Lower lobe of right lung (tissue), 2 donors: ENCODE data around the gene TRIM4. TPM values are rescaled to one million over a fixed set of nuclear protein-coding genes. Genes with fewer than 3 reads are reported as not detected.
A peak's percentile ranks its signal among the peaks of the same experiment; 100 is the strongest.
"Not testable (repeated sequence)": the region's sequence is repeated elsewhere in the genome, so short reads cannot be mapped to it uniquely, and the experiment has no call there.

ENCODE experiments used
- ATAC-seq, 2 donors: fragments of 200-7000 bp; cut with Tn5 transposase; one replicate each; pipeline ENCODE4 v1.9.1; 2020 to 2022; ENCODE audit warnings: mild to moderate bottlenecking in 2 of 2, moderate library complexity in 2 of 2
- DNase-seq: peaks from one replicate; pipeline ENCODE4 v3.0.0-alpha.2; 2020
- H3K27ac ChIP-seq: fragments of 200-600 bp; one replicate; pipeline ENCODE4 v1.8.0; 2022
- H3K27me3 ChIP-seq: fragments of 200-600 bp; one replicate; pipeline ENCODE4 v1.8.0; 2022; ENCODE audit warnings: low read depth
- H3K36me3 ChIP-seq: fragments of 200-600 bp; one replicate; pipeline ENCODE4 v1.8.0; 2022; ENCODE audit warnings: mild to moderate bottlenecking
- H3K4me1 ChIP-seq: fragments of 200-600 bp; one replicate; pipeline ENCODE4 v1.8.0; 2022
- H3K4me3 ChIP-seq: fragments of 200-600 bp; one replicate; pipeline ENCODE4 v1.8.0; 2022; ENCODE audit warnings: mild to moderate bottlenecking
- H3K9me3 ChIP-seq: fragments of 200-600 bp; one replicate; pipeline ENCODE4 v1.8.0; 2022
- intact Hi-C: fragments of 100-400 bp; cut with DNase I; formaldehyde crosslinking; loops from one replicate; pipeline ENCODE4 v1.11.0; 2022
- long read RNA-seq: library from polyadenylated mRNA; unstranded; transcript quantifications from one replicate; pipeline ENCODE4 v2.0.0, GENCODE V29; 2021
- total RNA-seq: library from RNA; stranded (reverse); fragmentation: NEBNext Ultra II Directional; extraction: Animal tissue kit (Norgen Biotek cat#: 25700); gene quantifications from one replicate; pipeline ENCODE4 v1.2.1, GENCODE V29; 2021
- TF ChIP-seq, protein P1 (sequence below): fragments of 200-600 bp; IDR thresholded peaks from one replicate; pipeline ENCODE4 v1.8.0; 2022; ENCODE audit warnings: antibody characterized with exemption, mild to moderate bottlenecking
- donor health status: DM: no; HTN: yes; CAD: no; lungs with severe emphysema.

TRIM4 gene, protein sequence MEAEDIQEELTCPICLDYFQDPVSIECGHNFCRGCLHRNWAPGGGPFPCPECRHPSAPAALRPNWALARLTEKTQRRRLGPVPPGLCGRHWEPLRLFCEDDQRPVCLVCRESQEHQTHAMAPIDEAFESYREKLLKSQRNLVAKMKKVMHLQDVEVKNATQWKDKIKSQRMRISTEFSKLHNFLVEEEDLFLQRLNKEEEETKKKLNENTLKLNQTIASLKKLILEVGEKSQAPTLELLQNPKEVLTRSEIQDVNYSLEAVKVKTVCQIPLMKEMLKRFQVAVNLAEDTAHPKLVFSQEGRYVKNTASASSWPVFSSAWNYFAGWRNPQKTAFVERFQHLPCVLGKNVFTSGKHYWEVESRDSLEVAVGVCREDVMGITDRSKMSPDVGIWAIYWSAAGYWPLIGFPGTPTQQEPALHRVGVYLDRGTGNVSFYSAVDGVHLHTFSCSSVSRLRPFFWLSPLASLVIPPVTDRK
- 39.0 TPM for total RNA-seq
- long read RNA-seq, transcript TRIM4-201 (6 exons, 3,374 nt), result major isoform, 68 of 89 reads
- long read RNA-seq, partial matches to known transcripts, result 3 of 89 reads
- long read RNA-seq, other reads (novel, unspliced or antisense), result 14 of 89 reads

DNA sequence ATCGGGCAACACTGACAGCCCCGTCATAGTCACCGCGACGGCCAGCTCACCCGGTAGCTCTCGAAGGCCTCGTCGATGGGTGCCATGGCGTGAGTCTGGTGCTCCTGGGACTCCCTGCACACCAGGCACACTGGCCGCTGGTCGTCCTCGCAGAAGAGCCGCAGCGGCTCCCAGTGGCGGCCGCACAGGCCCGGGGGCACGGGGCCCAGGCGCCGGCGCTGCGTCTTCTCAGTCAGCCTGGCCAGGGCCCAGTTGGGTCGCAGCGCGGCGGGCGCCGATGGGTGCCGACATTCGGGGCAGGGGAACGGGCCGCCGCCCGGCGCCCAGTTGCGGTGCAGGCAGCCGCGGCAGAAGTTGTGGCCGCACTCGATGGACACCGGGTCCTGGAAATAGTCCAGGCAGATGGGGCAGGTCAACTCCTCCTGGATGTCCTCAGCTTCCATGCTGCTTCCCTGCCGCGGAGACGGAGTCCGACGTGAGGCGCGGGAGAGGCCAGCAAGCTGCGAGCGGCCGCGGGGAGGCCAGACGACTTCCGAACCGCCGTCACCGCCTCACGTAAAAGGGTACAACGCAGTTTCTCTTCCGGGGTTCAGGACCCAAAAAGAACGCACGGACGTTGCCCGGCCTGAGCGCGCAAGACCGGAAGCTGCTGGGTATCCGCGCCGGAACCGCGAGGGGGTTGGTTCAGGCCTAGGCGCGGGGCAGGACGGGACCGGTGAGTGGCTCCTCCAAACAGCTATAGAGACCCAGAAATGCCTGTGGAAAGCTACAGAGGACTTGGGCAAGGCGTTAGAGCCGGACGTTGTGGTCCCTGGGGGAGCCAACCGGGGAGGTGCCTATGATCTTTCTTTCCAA, at the start of gene TRIM4:
TSS of gene TRIM4 (minus strand) at position 572 of the 855 bp plus-strand sequence. CDS start at position 443, 129 bp downstream.
- intact Hi-C loops, result no loop called here
- DNase-seq (peak; percentile 95), ATAC-seq (peak; percentile 99 to 100)
- Histone ChIP-seq H3K4me1 (peaks cover 44% of the 10 kb centered on the region), H3K36me3 (peaks cover 28% of the 10 kb centered on the region), H3K4me3 (peak within 1 kb of the TSS; percentile 91), H3K27me3 (no peaks in the 10 kb centered on the region), H3K27ac (peak within 1 kb of the TSS; percentile 98), H3K9me3 (no peaks in the 10 kb centered on the region)
- TF ChIP-seq, protein P1, sequence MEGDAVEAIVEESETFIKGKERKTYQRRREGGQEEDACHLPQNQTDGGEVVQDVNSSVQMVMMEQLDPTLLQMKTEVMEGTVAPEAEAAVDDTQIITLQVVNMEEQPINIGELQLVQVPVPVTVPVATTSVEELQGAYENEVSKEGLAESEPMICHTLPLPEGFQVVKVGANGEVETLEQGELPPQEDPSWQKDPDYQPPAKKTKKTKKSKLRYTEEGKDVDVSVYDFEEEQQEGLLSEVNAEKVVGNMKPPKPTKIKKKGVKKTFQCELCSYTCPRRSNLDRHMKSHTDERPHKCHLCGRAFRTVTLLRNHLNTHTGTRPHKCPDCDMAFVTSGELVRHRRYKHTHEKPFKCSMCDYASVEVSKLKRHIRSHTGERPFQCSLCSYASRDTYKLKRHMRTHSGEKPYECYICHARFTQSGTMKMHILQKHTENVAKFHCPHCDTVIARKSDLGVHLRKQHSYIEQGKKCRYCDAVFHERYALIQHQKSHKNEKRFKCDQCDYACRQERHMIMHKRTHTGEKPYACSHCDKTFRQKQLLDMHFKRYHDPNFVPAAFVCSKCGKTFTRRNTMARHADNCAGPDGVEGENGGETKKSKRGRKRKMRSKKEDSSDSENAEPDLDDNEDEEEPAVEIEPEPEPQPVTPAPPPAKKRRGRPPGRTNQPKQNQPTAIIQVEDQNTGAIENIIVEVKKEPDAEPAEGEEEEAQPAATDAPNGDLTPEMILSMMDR, result peak; percentile 36

DNA sequence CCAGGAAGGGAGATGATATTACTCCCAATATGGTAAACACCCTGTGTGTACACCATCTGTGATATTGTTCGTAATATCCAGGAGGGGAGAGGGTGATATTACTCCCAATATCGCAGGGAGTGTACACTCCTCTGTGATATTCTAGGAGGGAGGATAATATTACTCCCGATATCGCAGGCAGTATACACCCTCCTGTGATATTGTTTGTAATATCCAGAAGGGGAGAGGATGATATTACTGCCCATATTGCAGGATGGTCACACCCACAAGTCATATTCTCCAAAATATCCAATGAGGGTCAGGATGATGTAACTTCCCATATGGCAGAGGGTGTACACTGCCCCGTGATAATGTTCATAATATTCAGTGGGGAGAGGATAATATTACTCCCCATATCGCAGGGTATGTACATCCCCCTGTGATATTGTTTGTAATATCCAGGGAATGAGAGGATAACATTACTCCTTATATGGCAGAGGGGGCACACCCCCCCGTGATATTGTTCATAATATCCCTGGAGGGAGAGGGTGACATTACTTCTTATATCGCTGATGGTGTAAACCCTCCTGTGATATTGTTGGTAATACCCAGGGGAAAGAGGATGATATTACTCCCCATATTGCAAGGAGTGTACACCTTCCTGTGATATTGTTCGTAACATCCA, 39.4 kb upstream of the TRIM4 start:
- DNase-seq (no peak), ATAC-seq (no peak)
- Histone ChIP-seq H3K27me3 (peaks cover 33% of the 10 kb centered on the region), H3K36me3 (no peaks in the 10 kb centered on the region), H3K9me3 (no peaks in the 10 kb centered on the region), H3K4me1 (no peaks in the 10 kb centered on the region), H3K27ac (no peak overlapping the region), H3K4me3 (no peak overlapping the region)
- TF ChIP-seq, protein P1, result no peak
- intact Hi-C loops, result no loop called here

DNA sequence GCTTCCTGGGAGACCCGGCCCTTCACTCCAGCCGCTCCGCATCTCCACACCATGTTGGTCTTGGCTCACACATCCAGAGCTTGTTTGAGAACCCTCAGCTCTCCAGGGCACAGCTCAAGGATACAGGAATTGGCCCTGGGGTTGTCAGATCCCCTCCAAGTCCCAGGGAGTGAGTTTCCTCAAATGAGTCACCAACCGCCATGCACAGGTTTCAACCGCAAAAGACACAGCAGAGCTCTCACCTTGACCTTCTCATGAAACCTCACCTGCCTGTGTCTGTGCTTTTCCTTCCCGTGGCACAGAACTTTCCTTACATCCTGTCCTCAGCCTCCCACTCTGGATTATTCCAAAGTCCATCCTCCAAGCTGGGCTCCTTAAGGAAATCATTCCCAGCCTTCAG, 35.9 kb upstream of the TRIM4 start:
- Histone ChIP-seq H3K27ac (no peak overlapping the region), H3K9me3 (no peaks in the 10 kb centered on the region), H3K4me1 (peaks cover 7% of the 10 kb centered on the region), H3K27me3 (peaks cover 3% of the 10 kb centered on the region), H3K4me3 (no peak overlapping the region), H3K36me3 (no peaks in the 10 kb centered on the region)
- intact Hi-C loops, result no loop called here
- DNase-seq (no peak), ATAC-seq (peak in 1 of 2 donors; percentile 15)
- TF ChIP-seq, protein P1, result no peak

DNA sequence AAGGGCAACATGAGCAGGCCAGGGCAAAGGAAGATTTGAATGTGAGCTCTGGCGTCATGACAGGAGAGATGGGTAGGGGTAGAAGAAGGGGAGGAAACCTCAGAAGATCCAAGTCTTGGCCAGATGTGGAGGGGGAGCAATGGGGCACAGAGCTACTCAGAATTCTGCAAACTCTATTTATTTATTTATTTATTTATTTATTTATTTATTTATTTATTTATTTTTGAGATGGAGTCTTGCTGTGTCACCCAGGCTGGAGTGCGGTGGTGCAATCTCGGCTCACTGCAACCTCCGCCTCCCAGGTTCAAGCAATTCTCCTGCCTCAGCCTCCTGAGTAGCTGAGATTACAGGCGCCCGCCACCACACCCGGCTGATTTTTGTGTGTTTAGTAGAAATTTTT, 35.3 kb upstream of the TRIM4 start:
- H3K36me3 ChIP-seq, H3K4me1 ChIP-seq, H3K9me3 ChIP-seq, ATAC-seq, H3K27me3 ChIP-seq, intact Hi-C loops, H3K27ac ChIP-seq, H3K4me3 ChIP-seq, DNase-seq: not testable (repeated sequence)

DNA sequence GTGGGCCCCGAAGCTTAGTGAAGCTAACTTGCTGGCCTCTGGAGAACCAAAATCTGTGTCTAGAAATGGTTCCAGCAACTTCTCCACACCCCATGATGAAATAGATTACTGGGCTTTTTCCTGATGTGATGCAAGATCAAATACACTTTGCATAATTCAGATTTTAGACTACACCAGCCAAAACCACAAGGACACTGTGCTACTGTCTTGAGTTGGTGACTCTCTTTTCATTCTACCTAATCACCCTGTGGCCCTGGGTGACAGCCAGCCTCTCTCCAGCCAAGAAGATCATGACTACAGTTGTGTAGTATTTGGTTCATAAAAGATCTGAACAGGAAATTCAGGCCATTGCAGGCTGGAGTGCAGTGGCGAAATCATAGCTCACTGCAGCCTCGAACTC, 34.3 kb upstream of the TRIM4 start:
- no peak overlapping the region for H3K4me3 ChIP-seq
- ATAC-seq (peak; percentile 91 to 95), DNase-seq (peak; percentile 87)

DNA sequence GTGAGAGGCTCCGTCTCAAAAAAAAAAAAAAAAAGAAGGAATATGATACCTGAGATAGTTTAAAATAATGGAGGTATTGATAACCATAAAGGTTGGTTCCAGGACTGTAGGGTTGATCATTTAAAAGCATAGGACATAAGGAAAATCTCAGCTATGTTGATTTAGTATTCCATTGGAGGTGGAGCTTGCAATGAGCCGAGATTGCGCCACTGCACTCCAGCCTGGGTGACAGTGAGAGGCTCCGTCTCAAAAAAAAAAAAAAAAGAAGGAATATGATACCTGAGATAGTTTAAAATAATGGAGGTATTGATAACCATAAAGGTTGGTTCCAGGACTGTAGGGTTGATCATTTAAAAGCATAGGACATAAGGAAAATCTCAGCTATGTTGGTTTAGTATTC, 33.3 kb upstream of the TRIM4 start:
- H3K27me3 ChIP-seq, H3K4me3 ChIP-seq, H3K4me1 ChIP-seq, H3K9me3 ChIP-seq, intact Hi-C loops, H3K36me3 ChIP-seq, DNase-seq: not testable (repeated sequence)
- peak overlapping the region; percentile 63 for H3K27ac ChIP-seq
- peak in 1 of 2 donors; percentile 51 for ATAC-seq

More for the DNA sequence above, 34.3 kb upstream of the TRIM4 start:
- Histone ChIP-seq H3K27me3 (no peaks in the 10 kb centered on the region), H3K9me3 (no peaks in the 10 kb centered on the region), H3K36me3 (no peaks in the 10 kb centered on the region), H3K27ac (peak overlapping the region; percentile 63), H3K4me1 (peaks cover 7% of the 10 kb centered on the region)
- TF ChIP-seq, protein P1, result no peak
- intact Hi-C loops, result no loop called here

DNA sequence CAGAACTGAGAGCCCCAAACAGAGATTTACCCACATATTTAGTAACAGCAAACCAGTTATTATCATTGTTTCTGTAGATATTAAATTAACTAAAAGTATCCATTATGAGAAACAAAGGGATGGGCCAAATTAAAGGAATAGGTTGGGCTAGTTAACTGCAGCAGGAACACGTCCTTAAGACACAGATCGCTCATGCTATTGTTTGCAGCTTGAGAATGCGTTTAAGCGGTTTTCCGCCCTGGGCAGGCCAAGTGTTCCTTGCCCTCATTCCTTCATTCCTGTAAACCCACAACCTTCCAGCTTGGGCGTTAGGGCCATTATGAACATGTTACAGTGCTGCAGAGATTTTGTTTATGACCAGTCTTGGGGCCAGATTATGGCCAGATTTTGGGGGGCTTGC, 31.5 kb upstream of the TRIM4 start:
- H3K4me3 ChIP-seq, H3K27me3 ChIP-seq, H3K4me1 ChIP-seq, intact Hi-C loops, H3K36me3 ChIP-seq, H3K27ac ChIP-seq, DNase-seq, ATAC-seq, H3K9me3 ChIP-seq: not testable (repeated sequence)
